ENCODE results near the gene GLI2.
A peak's percentile ranks its signal among the peaks of the same experiment; 100 is the strongest.

GRCh38 chr2:120736202-120736623, 545 bp downstream of the GLI2 start:
- no peak for TF ChIP-seq FOS (IDR thresholded peaks at IDR 0.05; ENCODE audit: low read depth, low read length)
- TF ChIP-seq CTCF (conservative IDR thresholded peaks at IDR 0.05; ENCODE audit: low read depth, low read length) = no peak
- TF ChIP-seq CEBPB (IDR thresholded peaks at IDR 0.05; ENCODE audit: low read depth, low read length) = no peak
- peak; percentile 12; the same call in 1 of the 2 replicates for TF ChIP-seq POLR2A (IDR thresholded peaks at IDR 0.05; ENCODE audit: low read depth, low read length)
- no peak for TF ChIP-seq SMC3 (IDR thresholded peaks at IDR 0.05; ENCODE audit: low read depth, low read length)

Data from IMR-90 (cell line).